Activated CD8-positive, alpha-beta T cell treated with anti-CD3 and anti-CD28 coated beads for 36 hours (primary cell): ENCODE measurements around the gene PCDH12. TPM values are rescaled to one million over a fixed set of nuclear protein-coding genes. Genes with fewer than 3 reads are reported as not detected.

Experiments used
- total RNA-seq, 2 experiments: library from RNA; stranded (reverse); gene quantifications; one replicate each; pipeline ENCODE4 v1.2.3, GENCODE V29; 2021

PCDH12 gene
- total RNA-seq, 2 experiments from 2014 or later, result 0.31 to 0.61 TPM

Other genes starting within 250 kb of the PCDH12 start
- gene PCDH1, start 79.8 kb downstream of the PCDH12 start, total RNA-seq, result under 1 TPM in 1 of 2 experiments, not detected in 1; 0.87 TPM
- 10 to 100 TPM; 50.1 to 57.4 TPM for gene DELE1, start 34.3 kb downstream of the PCDH12 start, total RNA-seq
- 10 to 100 TPM; 34.1 to 35.0 TPM for gene RNF14, start 10.9 kb upstream of the PCDH12 start, total RNA-seq
- gene GNPDA1, start 54.8 kb upstream of the PCDH12 start, total RNA-seq, result 10 to 100 TPM; 82.4 to 88.3 TPM
- 10 to 100 TPM; 93.8 to 96.9 TPM for gene NDFIP1, start 150.6 kb upstream of the PCDH12 start, total RNA-seq